Measurements from ENCODE around the gene YIF1A. TPM values are rescaled to one million over a fixed set of nuclear protein-coding genes. Genes with fewer than 3 reads are reported as not detected.

The YIF1A gene
- total and polyA plus RNA-seq, 2 donors (not counting 3 experiments of a cell fraction or from before 2014, with no cell fraction given) = 104 to 271 TPM

DNA sequence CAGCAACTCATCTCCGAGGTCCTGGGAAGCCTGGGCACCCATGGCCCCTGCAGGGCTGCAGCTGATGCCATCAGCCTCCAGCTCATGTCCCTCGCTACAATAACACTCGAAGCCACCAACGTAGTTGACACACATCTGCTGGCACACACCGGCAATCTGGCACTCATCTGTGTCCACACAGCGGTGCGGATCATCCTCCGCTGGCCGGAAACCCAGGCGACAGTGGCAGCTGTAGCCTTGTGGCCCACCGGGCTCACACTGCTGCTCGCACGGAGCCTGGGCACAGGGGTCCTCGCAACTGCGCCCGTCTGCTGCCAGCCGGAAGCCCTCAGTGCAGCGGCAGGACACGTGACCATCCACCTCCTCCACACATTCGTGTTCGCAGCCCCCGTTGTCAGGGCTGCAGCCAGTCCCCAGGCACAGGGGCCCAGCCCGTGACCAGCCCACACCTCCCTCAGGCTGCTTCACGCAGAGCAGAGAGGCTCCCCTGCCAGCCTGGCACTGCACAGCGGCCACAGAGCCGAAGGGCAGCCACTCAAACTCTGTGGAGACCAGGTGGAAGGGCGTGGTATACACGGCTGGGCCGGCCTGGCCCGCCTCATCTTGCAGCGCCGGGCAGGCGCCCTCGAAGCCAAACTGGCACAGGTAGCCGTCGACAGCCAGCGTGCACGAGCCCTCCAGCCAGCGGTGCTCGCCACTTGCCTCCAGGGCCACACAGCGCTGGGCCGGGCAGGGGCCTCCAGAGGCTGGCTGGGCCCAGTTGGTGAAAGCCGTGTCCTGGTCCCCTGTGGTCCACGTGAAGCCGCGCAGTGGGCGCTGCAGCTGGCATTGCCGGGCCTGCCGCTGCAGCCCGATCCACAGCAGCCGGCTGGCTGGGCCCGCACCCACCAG is 27.2 kb upstream of the YIF1A start:
- peaks cover 4% of the 10 kb centered on the region for H3K4me1 ChIP-seq (ENCODE audit: control insufficient read depth, extremely low read depth, insufficient read depth, low read length)
- H3K36me3 ChIP-seq (ENCODE audit: control insufficient read depth in 2 of 2, extremely low read depth in 1 of 2, insufficient read depth in 2 of 2, low read length in 2 of 2) = no peaks in the 10 kb centered on the region
- dilution Hi-C loops (cut with MboI; ENCODE audit: extremely low pct_ligation_motif_present, low sequenced_read_pairs) (no loop called here), intact Hi-C loops (cut with micrococcal nuclease) (no loop called here)
- no peak for FAIRE-seq
- peaks cover 5 to 7% of the 10 kb centered on the region in 2 experiments for H3K27me3 ChIP-seq (ENCODE audit: control insufficient read depth in 2 of 2, insufficient read depth in 2 of 2, low read length in 2 of 2)
- no peak overlapping the region for H3K4me3 ChIP-seq (replicated peaks in 1 of 3; ENCODE audit: insufficient read depth in 1 of 3, low read depth in 1 of 3, low read length in 3 of 3)
- ChIA-PET CTCF (interaction anchor here (0.8 to 9.5 kb wide), 4 partner anchors 11 to 73 kb away, joined by 3 to 225 read pairs (median 4); partner anchors contain the start of gene RIN1), POLR2A (no interaction called here)
- no peaks in the 10 kb centered on the region for H3K79me2 ChIP-seq (ENCODE audit: control insufficient read depth, insufficient read depth, low read length)
- DNase-seq (ENCODE audit: low read depth, low spot score) = no peak
- H3K4me2 ChIP-seq (ENCODE audit: insufficient read depth, low read length) = no peak overlapping the region
- no peaks in the 10 kb centered on the region for H4K20me1 ChIP-seq (replicated peaks; ENCODE audit: control insufficient read depth, extremely low read depth, insufficient read depth, low read length)
- no peaks in the 10 kb centered on the region for H3K9me1 ChIP-seq (replicated peaks; ENCODE audit: control insufficient read depth, extremely low read depth, insufficient read depth, low read length)
- H3K27ac ChIP-seq (ENCODE audit: insufficient read depth, low read depth, low read length) = no peak overlapping the region
- no peaks in the 10 kb centered on the region for H3K9me3 ChIP-seq (replicated peaks; ENCODE audit: control insufficient read depth, insufficient read depth, low read length)
- BruUV-seq (replicated peaks) = no TSS peak
- H3K9ac ChIP-seq (replicated peaks; ENCODE audit: extremely low read depth, insufficient read depth, low read length) = no peak overlapping the region
- TF ChIP-seq GATA2 (IDR thresholded peaks at IDR 0.05; ENCODE audit: insufficient read depth, insufficient read length, low read depth, low read length) = no peak
- TF ChIP-seq JUN (IDR thresholded peaks at IDR 0.05; ENCODE audit: borderline replicate concordance, insufficient read depth, insufficient read length, low read depth) = no peak
- no peak for TF ChIP-seq EZH2 (IDR thresholded peaks at IDR 0.05; ENCODE audit: borderline replicate concordance, low read depth, low read length, severe bottlenecking)
- no peak for TF ChIP-seq FOS (IDR thresholded peaks at IDR 0.05; ENCODE audit: borderline replicate concordance, insufficient read depth, low read length)
- TF ChIP-seq MAX (IDR thresholded peaks at IDR 0.05; ENCODE audit: insufficient read depth, insufficient read length) = no peak
- TF ChIP-seq MYC (IDR thresholded peaks at IDR 0.05; ENCODE audit: low read depth, low read length) = no peak
- TF ChIP-seq CTCF (IDR thresholded peaks at IDR 0.05; ENCODE audit: extremely low read depth in 1 of 2, insufficient read depth in 1 of 2, low read depth in 1 of 2, low read length in 2 of 2) = no peak
- no peak for TF ChIP-seq POLR2A (IDR thresholded peaks at IDR 0.05; ENCODE audit: low read depth, low read length)
- no peak for TF ChIP-seq POLR2AphosphoS5 (IDR thresholded peaks at IDR 0.05; ENCODE audit: insufficient read depth, low read depth, low read length)
- no peak overlapping the region for H2AFZ ChIP-seq (ENCODE audit: low read depth, low read length)
